Measurements from ENCODE around the gene ALG14. TPM values are rescaled to one million over a fixed set of nuclear protein-coding genes. Genes with fewer than 3 reads are reported as not detected.

ALG14 gene
- total and polyA plus RNA-seq, 10 of the 15 experiments (the other 5 are each of a cell fraction or from before 2014, with no cell fraction given): 2.6 to 19.2 (median 7.5) TPM

GRCh38 chr1:94935476-94935875 lies 137.3 kb downstream of the ALG14 start:
- no peak overlapping the region for H2AFZ ChIP-seq (ENCODE audit: control insufficient read depth, low read depth, low read length)
- in situ Hi-C loops (cut with MboI): no loop called here
- no peaks in the 10 kb centered on the region for H3K79me2 ChIP-seq (ENCODE audit: control insufficient read depth, insufficient read depth, low read length)
- no peaks in the 10 kb centered on the region for H3K36me3 ChIP-seq (ENCODE audit: control insufficient read depth in 2 of 2, insufficient read depth in 2 of 2, low read length in 1 of 2)
- WGBS (ENCODE audit: insufficient coverage, insufficient replicate concordance, low lambda C conversion rate, missing lambda C conversion rate): 80% methylated on average over 1 of the region's 1 CpG
- H4K20me1 ChIP-seq (ENCODE audit: control insufficient read depth, insufficient read depth): no peaks in the 10 kb centered on the region
- TF ChIP-seq SREBF2 (IDR thresholded peaks at IDR 0.05; ENCODE audit: low read length): no peak
- TF ChIP-seq, protein P1, sequence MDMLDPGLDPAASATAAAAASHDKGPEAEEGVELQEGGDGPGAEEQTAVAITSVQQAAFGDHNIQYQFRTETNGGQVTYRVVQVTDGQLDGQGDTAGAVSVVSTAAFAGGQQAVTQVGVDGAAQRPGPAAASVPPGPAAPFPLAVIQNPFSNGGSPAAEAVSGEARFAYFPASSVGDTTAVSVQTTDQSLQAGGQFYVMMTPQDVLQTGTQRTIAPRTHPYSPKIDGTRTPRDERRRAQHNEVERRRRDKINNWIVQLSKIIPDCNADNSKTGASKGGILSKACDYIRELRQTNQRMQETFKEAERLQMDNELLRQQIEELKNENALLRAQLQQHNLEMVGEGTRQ (IDR thresholded peaks at IDR 0.05; ENCODE audit: borderline replicate concordance, low read depth, low read length): no peak
- no peak for TF ChIP-seq RBBP5 (conservative IDR thresholded peaks at IDR 0.05)
- no peak for TF ChIP-seq NR2C2 (IDR thresholded peaks at IDR 0.05; ENCODE audit: borderline replicate concordance, control insufficient read depth, insufficient read length, low read depth)
- TF ChIP-seq STAT3 (IDR thresholded peaks at IDR 0.05; ENCODE audit: low read depth, low read length): no peak
- no peak for TF ChIP-seq BRCA1 (IDR thresholded peaks at IDR 0.05; ENCODE audit: low read depth, low read length)
- no peak for TF ChIP-seq IKZF1 (conservative IDR thresholded peaks at IDR 0.05)
- no peak for TF ChIP-seq NFXL1 (IDR thresholded peaks at IDR 0.05; ENCODE audit: borderline replicate concordance)
- FAIRE-seq (no peak), ATAC-seq (no peak), DNase-seq (ENCODE audit: low read depth, low spot score) (no peak)
- no peaks in the 10 kb centered on the region for H3K4me1 ChIP-seq (ENCODE audit: control insufficient read depth, insufficient read depth, low read length)
- intact Hi-C loops (cut with micrococcal nuclease; ENCODE audit: unreplicated experiment): no loop called here
- H3K4me2 ChIP-seq (ENCODE audit: control insufficient read depth, insufficient read depth): no peak overlapping the region
- SMC1A ChIA-PET (ENCODE audit: uncharacterized antibody, unreplicated experiment): no interaction called here
- no TSS peak for BruUV-seq (replicated peaks)
- H3K27ac ChIP-seq (ENCODE audit: control insufficient read depth, insufficient read depth): no peak overlapping the region
- CTCF ChIA-PET: interaction anchor here (1.2 kb wide), 1 partner anchor 81 kb away, joined by 5 read pairs; no protein-coding TSS in a partner anchor
- RAD21 ChIA-PET (ENCODE audit: unreplicated experiment): no interaction called here
- no peaks in the 10 kb centered on the region for H3K9me3 ChIP-seq (replicated peaks; ENCODE audit: control insufficient read depth, insufficient read depth, low read length)
- no peaks in the 10 kb centered on the region; a peak in 1 of 4 replicates for H3K27me3 ChIP-seq (replicated peaks in 1 of 2; ENCODE audit: control insufficient read depth in 2 of 2, insufficient read depth in 2 of 2, low read length in 1 of 2)
- H3K9ac ChIP-seq (ENCODE audit: control insufficient read depth, insufficient read depth, low read length): no peak overlapping the region
- no peak overlapping the region for H3K4me3 ChIP-seq
- POLR2A ChIA-PET: no interaction called here

DNA sequence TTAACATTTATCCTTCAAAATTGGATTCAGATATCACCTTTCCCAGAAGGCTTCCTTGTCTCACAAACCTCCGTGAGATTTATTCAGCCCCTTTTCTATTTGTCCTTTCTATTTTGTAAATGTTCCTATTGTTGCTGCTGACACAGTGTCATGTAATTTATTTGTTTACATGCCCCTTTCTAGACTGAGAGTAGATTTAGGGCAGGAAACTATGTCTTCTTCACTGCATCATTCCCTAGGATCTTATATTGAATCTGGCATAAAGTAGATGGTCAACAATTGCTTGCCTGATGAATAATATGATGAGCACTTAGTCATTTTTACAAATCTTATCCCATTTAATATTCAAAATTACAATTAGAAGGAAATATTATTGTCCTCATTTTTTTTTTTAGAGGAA lies 137.7 kb downstream of the ALG14 start:
- no peak overlapping the region for H3K27ac ChIP-seq (ENCODE audit: control insufficient read depth, insufficient read depth)
- ATAC-seq: no peak
- H3K9ac ChIP-seq (ENCODE audit: control insufficient read depth, insufficient read depth, low read length): no peak overlapping the region
- no peaks in the 10 kb centered on the region for H3K4me1 ChIP-seq (ENCODE audit: control insufficient read depth, insufficient read depth, low read length)
- in situ Hi-C loops (cut with MboI) (no loop called here), intact Hi-C loops (cut with micrococcal nuclease; ENCODE audit: unreplicated experiment) (no loop called here)
- no peak for DNase-seq (ENCODE audit: low read depth, low spot score)
- RAD21 ChIA-PET (ENCODE audit: unreplicated experiment): no interaction called here
- H4K20me1 ChIP-seq (ENCODE audit: control insufficient read depth, insufficient read depth): no peaks in the 10 kb centered on the region
- H3K4me3 ChIP-seq: no peak overlapping the region
- SMC1A ChIA-PET (ENCODE audit: uncharacterized antibody, unreplicated experiment): no interaction called here
- CTCF ChIA-PET: interaction anchor here (1.2 kb wide), 2 partner anchors 81 to 334 kb away, joined by 3 to 5 read pairs; no protein-coding TSS in a partner anchor
- H3K27me3 ChIP-seq (replicated peaks in 1 of 2; ENCODE audit: control insufficient read depth in 2 of 2, insufficient read depth in 2 of 2, low read length in 1 of 2): no peaks in the 10 kb centered on the region; a peak in 1 of 4 replicates
- POLR2A ChIA-PET: no interaction called here
- H3K9me3 ChIP-seq (replicated peaks; ENCODE audit: control insufficient read depth, insufficient read depth, low read length): no peaks in the 10 kb centered on the region
- no peak overlapping the region for H3K4me2 ChIP-seq (ENCODE audit: control insufficient read depth, insufficient read depth)
- 78% methylated on average over 1 of the region's 1 CpG for WGBS (ENCODE audit: insufficient coverage, insufficient replicate concordance, low lambda C conversion rate, missing lambda C conversion rate)
- BruUV-seq (replicated peaks): no TSS peak
- FAIRE-seq: no peak
- no peak overlapping the region for H2AFZ ChIP-seq (ENCODE audit: control insufficient read depth, low read depth, low read length)
- H3K36me3 ChIP-seq (ENCODE audit: control insufficient read depth in 2 of 2, insufficient read depth in 2 of 2, low read length in 1 of 2): no peaks in the 10 kb centered on the region
- no peaks in the 10 kb centered on the region for H3K79me2 ChIP-seq (ENCODE audit: control insufficient read depth, insufficient read depth, low read length)
- TF ChIP-seq RB1 (IDR thresholded peaks at IDR 0.05; ENCODE audit: borderline replicate concordance) (no peak), ZSCAN29 (IDR thresholded peaks at IDR 0.05) (no peak), CHD4 (IDR thresholded peaks at IDR 0.05) (no peak), BHLHE40 (IDR thresholded peaks at IDR 0.05; ENCODE audit: borderline replicate concordance in 1 of 2, low read depth in 2 of 2, low read length in 1 of 2) (no peak), TCF12 (IDR thresholded peaks at IDR 0.05; ENCODE audit: low read depth, low read length) (no peak), CUX1 (IDR thresholded peaks at IDR 0.05; ENCODE audit: insufficient replicate concordance, low read depth, low read length) (no peak)
